Upper lobe of right lung (tissue), 1 donor: Measurements from ENCODE around the gene INHBC. TPM values are rescaled to one million over a fixed set of nuclear protein-coding genes. Genes with fewer than 3 reads are reported as not detected.
A peak's percentile ranks its signal among the peaks of the same experiment; 100 is the strongest.

Experiments used
- ATAC-seq: fragments of 200-7000 bp; cut with Tn5 transposase; one replicate; pipeline ENCODE4 v1.9.1; 2020; ENCODE audit warnings: mild to moderate bottlenecking, moderate library complexity
- DNase-seq: peaks from one replicate; pipeline ENCODE4 v3.0.0-alpha.2; 2020
- H3K27ac ChIP-seq: fragments of 200-600 bp; one replicate; pipeline ENCODE4 v1.8.0; 2022
- H3K27me3 ChIP-seq: fragments of 200-600 bp; one replicate; pipeline ENCODE4 v1.8.0; 2022; ENCODE audit warnings: mild to moderate bottlenecking
- H3K36me3 ChIP-seq: fragments of 200-600 bp; one replicate; pipeline ENCODE4 v1.8.0; 2022
- H3K4me1 ChIP-seq: fragments of 200-600 bp; one replicate; pipeline ENCODE4 v1.8.0; 2022
- H3K4me3 ChIP-seq: fragments of 200-600 bp; one replicate; pipeline ENCODE4 v1.8.0; 2022; ENCODE audit warnings: mild to moderate bottlenecking
- H3K9me3 ChIP-seq: fragments of 200-600 bp; one replicate; pipeline ENCODE4 v1.8.0; 2022
- intact Hi-C: fragments of 100-400 bp; cut with DNase I; formaldehyde crosslinking; loops from one replicate; pipeline ENCODE4 v1.11.0; 2022
- total RNA-seq: library from RNA; stranded (reverse); fragmentation: NEBNext Ultra II Directional; extraction: Animal tissue kit (Norgen Biotek cat#: 25700); gene quantifications from one replicate; pipeline ENCODE4 v1.2.1, GENCODE V29; 2021
- TF ChIP-seq, protein P1 (sequence below): fragments of 200-600 bp; IDR thresholded peaks from one replicate; pipeline ENCODE4 v1.8.0; 2022; ENCODE audit warnings: antibody characterized with exemption
- donor health status: DM: no; HTN: yes; CAD: no; lungs with severe emphysema.

Gene INHBC
- total RNA-seq, 1 donor from 2014 or later: not detected

DNA sequence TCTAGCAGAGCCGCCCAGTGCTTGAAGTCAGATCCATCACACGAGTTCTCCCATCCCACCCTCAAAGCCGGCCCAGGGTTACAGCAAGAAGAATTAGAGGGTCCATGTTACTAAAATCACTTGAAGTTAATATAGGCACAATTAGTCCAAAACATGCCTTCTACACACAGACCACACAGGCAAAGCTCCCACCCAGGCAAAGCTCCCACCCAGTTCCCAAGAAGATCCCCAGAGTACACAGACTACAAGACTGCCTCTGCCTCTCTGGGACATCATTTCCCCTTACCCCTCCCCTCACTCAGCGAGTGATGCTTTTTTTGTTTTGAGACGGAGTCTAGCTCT is 28.3 kb downstream of the INHBC start:
- TF ChIP-seq, protein P1, sequence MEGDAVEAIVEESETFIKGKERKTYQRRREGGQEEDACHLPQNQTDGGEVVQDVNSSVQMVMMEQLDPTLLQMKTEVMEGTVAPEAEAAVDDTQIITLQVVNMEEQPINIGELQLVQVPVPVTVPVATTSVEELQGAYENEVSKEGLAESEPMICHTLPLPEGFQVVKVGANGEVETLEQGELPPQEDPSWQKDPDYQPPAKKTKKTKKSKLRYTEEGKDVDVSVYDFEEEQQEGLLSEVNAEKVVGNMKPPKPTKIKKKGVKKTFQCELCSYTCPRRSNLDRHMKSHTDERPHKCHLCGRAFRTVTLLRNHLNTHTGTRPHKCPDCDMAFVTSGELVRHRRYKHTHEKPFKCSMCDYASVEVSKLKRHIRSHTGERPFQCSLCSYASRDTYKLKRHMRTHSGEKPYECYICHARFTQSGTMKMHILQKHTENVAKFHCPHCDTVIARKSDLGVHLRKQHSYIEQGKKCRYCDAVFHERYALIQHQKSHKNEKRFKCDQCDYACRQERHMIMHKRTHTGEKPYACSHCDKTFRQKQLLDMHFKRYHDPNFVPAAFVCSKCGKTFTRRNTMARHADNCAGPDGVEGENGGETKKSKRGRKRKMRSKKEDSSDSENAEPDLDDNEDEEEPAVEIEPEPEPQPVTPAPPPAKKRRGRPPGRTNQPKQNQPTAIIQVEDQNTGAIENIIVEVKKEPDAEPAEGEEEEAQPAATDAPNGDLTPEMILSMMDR: no peak
- DNase-seq (no peak), ATAC-seq (no peak)
- no peaks in the 10 kb centered on the region for H3K9me3 ChIP-seq
- H3K36me3 ChIP-seq: no peaks in the 10 kb centered on the region
- H3K27ac ChIP-seq: no peak overlapping the region
- peaks cover 32% of the 10 kb centered on the region for H3K4me1 ChIP-seq
- peaks cover 6% of the 10 kb centered on the region for H3K27me3 ChIP-seq
- intact Hi-C loops: no loop called here
- H3K4me3 ChIP-seq: peak overlapping the region; percentile 65

DNA sequence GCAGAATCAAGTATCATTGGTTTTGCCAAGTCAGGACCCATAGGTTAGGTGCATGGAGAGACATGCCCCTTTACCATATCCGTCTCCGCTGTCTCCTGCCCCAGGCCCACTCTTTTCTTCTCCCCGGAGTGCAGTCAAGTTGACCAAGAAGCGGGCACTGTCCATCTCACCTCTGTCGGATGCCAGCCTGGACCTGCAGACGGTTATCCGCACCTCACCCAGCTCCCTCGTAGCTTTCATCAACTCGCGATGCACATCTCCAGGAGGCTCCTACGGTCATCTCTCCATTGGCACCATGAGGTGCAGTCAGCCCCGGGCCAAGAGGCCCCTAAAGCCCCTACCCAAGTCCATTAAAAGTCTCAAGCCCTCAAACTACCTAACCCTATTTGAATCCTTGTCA is 30.0 kb downstream of the INHBC start:
- Histone ChIP-seq H3K9me3 (no peaks in the 10 kb centered on the region), H3K4me3 (no peak overlapping the region), H3K27ac (no peak overlapping the region), H3K27me3 (peaks cover 6% of the 10 kb centered on the region), H3K4me1 (peaks cover 26% of the 10 kb centered on the region), H3K36me3 (no peaks in the 10 kb centered on the region)
- DNase-seq (no peak), ATAC-seq (no peak)
- intact Hi-C loops: no loop called here
- TF ChIP-seq, protein P1: no peak

GRCh38 chr12:57465030-57465746 is 30.6 kb downstream of the INHBC start:
- DNase-seq: no peak
- H3K9me3 ChIP-seq: no peaks in the 10 kb centered on the region
- TF ChIP-seq, protein P1: no peak
- peaks cover 6% of the 10 kb centered on the region for H3K27me3 ChIP-seq
- no peaks in the 10 kb centered on the region for H3K36me3 ChIP-seq
- ATAC-seq: no peak
- H3K27ac ChIP-seq: no peak overlapping the region
- no peak overlapping the region for H3K4me3 ChIP-seq
- H3K4me1 ChIP-seq: peaks cover 23% of the 10 kb centered on the region
- intact Hi-C loops: no loop called here

DNA sequence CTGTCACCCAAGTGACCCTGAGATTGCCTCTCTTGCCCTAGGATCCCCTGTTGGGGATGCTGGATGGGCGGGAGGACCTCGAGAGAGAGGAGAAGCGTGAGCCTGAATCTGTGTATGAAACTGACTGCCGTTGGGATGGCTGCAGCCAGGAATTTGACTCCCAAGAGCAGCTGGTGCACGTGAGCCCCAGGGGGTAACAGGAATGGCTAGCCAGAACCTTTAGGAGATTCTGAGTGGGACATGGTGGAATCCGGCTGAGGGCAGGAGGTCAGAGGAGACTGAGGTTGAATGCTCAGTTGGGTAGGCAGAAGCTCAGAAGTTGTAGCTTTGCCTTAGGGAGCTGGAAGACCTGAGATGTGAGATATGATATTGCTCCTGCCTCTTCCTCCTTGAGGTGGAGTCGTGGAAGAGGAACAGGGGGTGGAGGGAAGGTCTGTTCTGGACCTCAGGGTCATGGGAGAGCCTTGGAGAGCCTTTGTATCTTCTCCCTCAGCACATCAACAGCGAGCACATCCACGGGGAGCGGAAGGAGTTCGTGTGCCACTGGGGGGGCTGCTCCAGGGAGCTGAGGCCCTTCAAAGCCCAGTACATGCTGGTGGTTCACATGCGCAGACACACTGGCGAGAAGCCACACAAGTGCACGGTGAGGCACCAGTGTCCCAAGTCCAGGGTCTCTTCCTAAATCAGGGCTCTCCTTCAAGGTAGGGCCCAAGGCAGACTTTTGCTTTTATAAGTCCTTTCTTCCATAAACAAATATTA is 31.3 kb downstream of the INHBC start:
- peaks cover 17% of the 10 kb centered on the region for H3K4me1 ChIP-seq
- intact Hi-C loops: no loop called here
- ATAC-seq: no peak
- H3K9me3 ChIP-seq: no peaks in the 10 kb centered on the region
- peaks cover 4% of the 10 kb centered on the region for H3K27me3 ChIP-seq
- H3K36me3 ChIP-seq: no peaks in the 10 kb centered on the region
- no peak overlapping the region for H3K27ac ChIP-seq
- H3K4me3 ChIP-seq: no peak overlapping the region
- TF ChIP-seq, protein P1: no peak
- DNase-seq: no peak

- no peaks in the 10 kb centered on the region for H3K36me3 ChIP-seq
- H3K9me3 ChIP-seq: no peaks in the 10 kb centered on the region
- DNase-seq (no peak), ATAC-seq (no peak)
- peaks cover 11% of the 10 kb centered on the region for H3K27me3 ChIP-seq
- no peak overlapping the region for H3K4me3 ChIP-seq
- no peak overlapping the region for H3K27ac ChIP-seq
- TF ChIP-seq, protein P1: no peak
- H3K4me1 ChIP-seq: peaks cover 5% of the 10 kb centered on the region
- intact Hi-C loops: no loop called here
These were observed 32.8 kb downstream of the INHBC start for GRCh38 chr12:57467212-57467874.
